Mesodermal cell (in vitro differentiated cells): Measurements from ENCODE around the gene PRDM16.

Experiments
- H3K27ac ChIP-seq: 2 replicates; pipeline ENCODE4 v1.7.0; 2013; ENCODE audit warnings: mild to moderate bottlenecking, low read depth, low read length, moderate library complexity; ENCODE audit not compliant: severe bottlenecking
- H3K36me3 ChIP-seq: 2 replicates; pipeline ENCODE4 v1.7.1; 2013; ENCODE audit warnings: mild to moderate bottlenecking, low read length, moderate library complexity; ENCODE audit not compliant: control insufficient read depth, insufficient read depth
- H3K4me1 ChIP-seq: one replicate; pipeline ENCODE4 v1.7.1; 2013; ENCODE audit warnings: mild to moderate bottlenecking, low read length; ENCODE audit not compliant: insufficient read depth, control insufficient read depth, poor library complexity, severe bottlenecking
- H3K4me3 ChIP-seq: 2 replicates; pipeline ENCODE4 v1.7.0; 2013; ENCODE audit warnings: low read length, control low read depth, mild to moderate bottlenecking; ENCODE audit not compliant: insufficient read depth, poor library complexity, severe bottlenecking; ENCODE audit errors: extremely low read depth
- H3K9me3 ChIP-seq: 2 replicates; pipeline ENCODE4 v1.7.1; 2013; ENCODE audit warnings: mild to moderate bottlenecking, low read length, moderate library complexity; ENCODE audit not compliant: control insufficient read depth
- WGBS, 2 experiments: methylation state at CpG; one replicate each; pipeline ENCODE4 v1.1.5; 2013; ENCODE audit warnings: missing lambda C conversion rate in 2 of 2; ENCODE audit not compliant: insufficient coverage in 2 of 2; 5-methylcytosine and 5-hydroxymethylcytosine counted together

PRDM16 gene

DNA sequence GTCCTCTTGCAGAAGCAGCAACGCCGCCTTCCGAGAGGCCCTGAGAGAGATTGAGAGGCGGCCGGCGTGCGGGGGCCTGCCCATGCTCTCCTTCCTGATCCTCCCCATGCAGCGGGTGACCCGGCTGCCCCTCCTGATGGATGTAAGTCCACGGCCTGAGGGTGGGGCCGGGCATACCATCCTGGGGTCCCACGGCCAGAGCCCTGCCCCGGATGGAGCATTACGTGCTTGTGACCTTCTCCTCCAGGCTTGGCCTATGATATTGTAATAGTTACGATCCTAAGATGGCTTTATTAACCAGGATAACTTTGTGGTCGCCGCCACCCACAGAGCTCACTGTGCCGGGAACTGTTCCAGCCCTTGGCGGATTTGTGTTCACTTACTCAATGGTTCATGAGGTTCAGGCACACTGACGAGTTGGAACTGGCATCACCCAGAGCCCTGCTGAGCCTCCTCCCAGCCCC is 404.4 kb downstream of the PRDM16 start:
- no peak overlapping the region for H3K4me3 ChIP-seq
- H3K27ac ChIP-seq = no peak overlapping the region
- H3K36me3 ChIP-seq = no peaks in the 10 kb centered on the region
- WGBS, 2 experiments = 92 to 94% methylated on average over 19 to 20 of the region's 20 CpGs
- peaks cover 15% of the 10 kb centered on the region for H3K4me1 ChIP-seq
- no peaks in the 10 kb centered on the region for H3K9me3 ChIP-seq

DNA sequence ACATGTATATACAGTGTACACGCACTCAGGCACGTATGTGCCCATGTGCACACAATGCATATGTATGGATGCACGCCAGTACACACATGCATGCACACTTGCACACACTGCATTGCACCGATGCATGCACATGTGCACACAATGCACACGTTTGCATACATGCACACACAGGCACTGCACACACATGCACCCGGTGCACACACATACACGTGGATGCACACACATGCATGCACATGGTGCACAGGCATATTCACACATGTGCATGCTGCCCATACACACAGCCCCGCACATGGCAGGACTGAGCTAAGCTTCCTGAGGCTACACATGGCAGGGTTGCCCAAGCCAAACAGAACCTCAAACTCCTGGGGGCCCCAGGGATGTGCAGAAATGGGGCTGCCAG is 405.0 kb downstream of the PRDM16 start:
- Histone ChIP-seq H3K4me1 (peaks cover 15% of the 10 kb centered on the region), H3K27ac (no peak overlapping the region), H3K4me3 (no peak overlapping the region), H3K36me3 (no peaks in the 10 kb centered on the region), H3K9me3 (no peaks in the 10 kb centered on the region)
- WGBS, 2 experiments = 93 to 94% methylated on average over 8 of the region's 8 CpGs

DNA sequence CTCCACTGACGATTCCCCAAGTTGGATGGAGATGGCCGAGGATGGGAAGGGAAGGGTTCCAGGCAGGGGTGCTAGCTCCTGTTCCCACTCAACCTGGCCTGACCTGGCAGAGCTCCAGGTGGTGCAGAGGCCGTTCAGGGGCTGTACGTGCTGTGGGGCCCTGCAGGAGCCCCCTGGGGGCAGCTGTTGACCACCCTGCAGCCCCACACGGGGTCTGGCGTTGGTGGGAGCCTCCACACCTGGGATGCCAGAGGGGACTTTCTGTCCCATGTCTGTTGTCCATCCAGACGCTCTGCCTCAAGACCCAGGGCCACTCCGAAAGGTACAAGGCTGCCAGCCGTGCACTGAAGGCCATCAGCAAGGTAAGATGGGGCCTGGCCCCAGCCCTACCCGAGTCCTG is 405.4 kb downstream of the PRDM16 start:
- no peaks in the 10 kb centered on the region for H3K9me3 ChIP-seq
- no peak overlapping the region for H3K27ac ChIP-seq
- no peaks in the 10 kb centered on the region for H3K36me3 ChIP-seq
- WGBS, 2 experiments = 77 to 94% methylated on average over 8 to 9 of the region's 10 CpGs
- H3K4me3 ChIP-seq = no peak overlapping the region
- H3K4me1 ChIP-seq = peaks cover 15% of the 10 kb centered on the region

DNA sequence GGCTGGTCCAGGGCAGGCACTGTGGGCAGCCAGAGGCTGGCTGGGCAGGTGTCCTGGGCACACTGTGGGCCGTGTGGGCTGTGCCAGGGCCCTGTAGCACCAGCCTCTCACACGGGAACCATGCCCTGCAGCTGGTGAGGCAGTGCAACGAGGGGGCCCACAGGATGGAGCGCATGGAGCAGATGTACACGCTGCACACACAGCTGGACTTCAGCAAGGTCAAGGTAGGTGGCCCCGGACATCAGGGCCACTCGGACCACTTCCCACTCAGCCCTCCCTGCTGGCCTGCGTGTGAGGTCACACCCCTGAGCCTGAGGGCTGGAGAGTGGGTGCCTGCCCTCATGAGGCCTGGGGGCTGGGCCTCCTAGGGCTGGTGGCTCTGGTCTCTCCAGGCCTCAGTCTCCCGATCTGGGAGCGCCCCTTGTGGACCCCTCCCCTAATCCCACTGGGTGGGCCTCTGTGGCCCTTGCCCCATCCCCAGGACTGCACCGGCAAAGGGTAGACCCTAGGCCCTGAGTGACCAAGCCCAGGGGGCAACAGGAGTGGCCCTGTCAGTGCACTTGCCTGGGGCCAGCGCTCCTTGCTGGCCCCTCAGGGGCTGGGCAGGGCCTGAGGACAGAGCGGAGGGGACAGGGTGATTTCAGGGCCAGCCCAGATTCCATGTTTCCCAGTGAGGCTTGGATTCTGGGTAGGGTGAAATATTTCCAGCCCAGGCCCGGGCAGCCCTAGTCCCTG is 407.0 kb downstream of the PRDM16 start:
- 93 to 96% methylated on average over 12 to 13 of the region's 14 CpGs for WGBS, 2 experiments
- H3K27ac ChIP-seq = no peak overlapping the region
- H3K4me1 ChIP-seq = peaks cover 10% of the 10 kb centered on the region
- H3K9me3 ChIP-seq = no peaks in the 10 kb centered on the region
- no peak overlapping the region for H3K4me3 ChIP-seq
- no peaks in the 10 kb centered on the region for H3K36me3 ChIP-seq

DNA sequence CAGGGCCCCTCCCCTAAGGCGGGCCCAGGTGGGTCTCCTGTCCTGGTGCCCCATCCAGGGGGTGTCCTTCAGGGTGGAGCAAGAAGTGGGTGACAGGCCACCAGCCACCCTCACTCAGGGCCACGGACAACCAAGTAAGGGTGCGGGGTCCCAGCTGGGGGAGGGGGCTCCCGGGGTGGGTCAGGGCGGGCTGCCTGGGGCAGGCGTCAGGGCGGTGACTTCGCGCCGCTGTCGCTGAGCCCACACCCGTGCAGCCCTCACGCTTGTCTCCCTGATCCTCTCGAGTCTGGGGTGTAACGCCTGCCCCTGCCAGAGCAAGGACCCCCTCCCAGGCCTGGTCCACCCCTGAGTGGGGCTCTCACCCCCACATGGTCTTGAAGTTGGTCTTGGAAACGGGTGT is 407.7 kb downstream of the PRDM16 start:
- H3K36me3 ChIP-seq = no peaks in the 10 kb centered on the region
- H3K27ac ChIP-seq = no peak overlapping the region
- peaks cover 7% of the 10 kb centered on the region for H3K4me1 ChIP-seq
- 95 to 97% methylated on average over 13 to 14 of the region's 16 CpGs for WGBS, 2 experiments
- no peak overlapping the region for H3K4me3 ChIP-seq
- no peaks in the 10 kb centered on the region for H3K9me3 ChIP-seq

DNA sequence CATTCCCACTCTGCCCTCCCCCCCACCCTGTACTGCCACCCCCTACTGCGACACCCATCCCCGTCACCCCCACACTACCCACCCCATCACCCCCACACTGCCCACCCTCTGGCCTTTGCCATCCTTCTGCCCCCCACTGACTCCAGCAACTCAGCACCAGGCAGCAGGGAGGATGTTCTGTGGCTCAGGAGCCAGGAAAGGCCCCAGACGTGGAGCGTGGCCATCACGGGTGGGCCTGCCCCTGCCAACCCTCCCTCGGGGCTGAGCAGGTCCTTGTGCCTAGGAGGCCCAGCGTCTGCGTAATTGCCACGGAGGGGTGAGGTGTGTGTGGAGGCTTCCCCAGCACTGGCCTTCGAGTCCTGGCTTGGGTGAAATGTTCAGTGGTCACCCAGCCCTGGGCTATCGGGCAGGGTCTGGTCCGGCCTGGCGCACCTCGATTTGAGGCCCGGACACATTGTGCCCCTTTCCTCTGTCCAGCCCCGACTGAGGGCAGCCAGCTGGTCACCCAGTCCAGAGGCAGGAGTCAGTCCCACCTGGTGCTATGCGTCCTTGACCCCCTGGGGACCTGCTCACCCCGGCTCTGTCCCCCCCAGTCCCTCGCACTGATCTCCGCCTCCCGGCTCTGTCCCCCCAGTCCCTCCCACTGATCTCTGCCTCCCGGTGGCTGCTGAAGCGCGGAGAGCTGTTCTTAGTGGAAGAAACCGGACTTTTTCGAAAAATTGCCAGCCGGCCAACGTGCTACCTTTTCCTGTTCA is 408.4 kb downstream of the PRDM16 start:
- WGBS, 2 experiments = 90 to 92% methylated on average over 19 to 20 of the region's 28 CpGs
- Histone ChIP-seq H3K9me3 (no peaks in the 10 kb centered on the region), H3K4me1 (no peaks in the 10 kb centered on the region)

DNA sequence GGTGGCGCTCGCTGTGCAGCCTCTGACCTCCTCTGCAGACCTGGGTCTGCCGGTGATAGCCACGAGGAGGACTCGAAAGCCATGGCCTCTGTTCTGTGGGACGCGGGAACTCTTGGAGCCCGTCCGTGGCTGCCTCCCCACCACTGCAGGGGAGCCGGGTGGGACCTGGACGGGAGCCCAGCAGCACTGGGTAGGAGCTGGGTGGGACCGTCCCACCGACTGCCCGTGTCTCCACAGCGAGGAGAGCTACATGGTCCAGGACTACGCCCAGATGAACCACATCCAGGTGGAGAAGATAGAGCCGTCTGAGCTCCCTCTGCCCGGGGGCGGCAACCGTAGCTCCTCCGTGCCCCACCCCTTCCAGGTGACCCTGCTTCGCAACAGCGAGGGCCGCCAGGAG is 409.2 kb downstream of the PRDM16 start:
- Histone ChIP-seq H3K4me1 (no peaks in the 10 kb centered on the region), H3K27ac (no peak overlapping the region), H3K9me3 (no peaks in the 10 kb centered on the region), H3K4me3 (no peak overlapping the region), H3K36me3 (no peaks in the 10 kb centered on the region)
- 92 to 94% methylated on average over 23 to 24 of the region's 24 CpGs for WGBS, 2 experiments

More for the DNA sequence above, 408.4 kb downstream of the PRDM16 start:
- no peak overlapping the region for H3K27ac ChIP-seq
- no peak overlapping the region for H3K4me3 ChIP-seq
- no peaks in the 10 kb centered on the region for H3K36me3 ChIP-seq

DNA sequence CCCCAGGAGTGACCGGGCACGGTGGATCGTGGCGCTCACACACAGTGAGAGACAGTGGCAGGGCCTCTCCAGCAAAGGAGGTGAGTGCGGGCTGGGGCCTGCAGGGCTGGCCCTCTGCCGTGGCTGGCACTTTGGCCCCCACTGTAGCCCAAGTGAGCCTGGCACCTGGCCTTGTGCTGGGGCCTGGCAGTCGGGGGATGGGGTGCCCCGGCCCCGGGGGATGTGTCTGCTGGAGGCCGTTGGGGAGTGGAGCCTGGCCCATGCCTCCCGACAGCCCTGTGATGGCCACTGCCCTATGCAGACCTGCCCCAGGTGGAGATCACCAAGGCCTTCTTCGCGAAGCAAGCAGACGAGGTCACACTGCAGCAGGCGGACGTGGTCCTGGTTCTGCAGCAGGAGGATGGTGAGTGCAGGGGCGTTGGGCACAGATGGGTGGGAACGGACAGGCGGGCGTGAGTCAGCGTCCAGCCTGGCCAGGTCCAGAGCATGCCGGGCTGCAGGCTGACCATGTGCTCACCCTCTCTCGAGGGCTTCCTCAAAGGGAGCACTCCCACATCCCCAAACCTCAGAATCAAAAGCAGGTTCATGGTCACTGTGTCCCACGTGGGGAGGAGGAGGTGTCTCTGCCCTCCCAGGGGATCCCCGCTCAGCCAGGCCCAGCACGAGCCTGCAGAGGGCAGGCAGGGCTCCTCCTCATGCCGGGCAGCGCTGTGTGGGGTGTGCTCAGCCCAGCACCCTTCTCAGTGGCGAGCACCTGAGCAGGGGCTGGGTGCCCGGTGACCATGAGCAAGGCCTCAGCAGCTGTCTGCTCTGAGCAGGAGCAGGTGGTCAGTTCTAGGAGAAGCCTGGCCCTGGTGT is 410.7 kb downstream of the PRDM16 start:
- Histone ChIP-seq H3K36me3 (no peaks in the 10 kb centered on the region), H3K9me3 (no peaks in the 10 kb centered on the region), H3K4me1 (no peaks in the 10 kb centered on the region), H3K27ac (no peak overlapping the region), H3K4me3 (no peak overlapping the region)
- 92 to 94% methylated on average over 26 to 27 of the region's 30 CpGs for WGBS, 2 experiments

DNA sequence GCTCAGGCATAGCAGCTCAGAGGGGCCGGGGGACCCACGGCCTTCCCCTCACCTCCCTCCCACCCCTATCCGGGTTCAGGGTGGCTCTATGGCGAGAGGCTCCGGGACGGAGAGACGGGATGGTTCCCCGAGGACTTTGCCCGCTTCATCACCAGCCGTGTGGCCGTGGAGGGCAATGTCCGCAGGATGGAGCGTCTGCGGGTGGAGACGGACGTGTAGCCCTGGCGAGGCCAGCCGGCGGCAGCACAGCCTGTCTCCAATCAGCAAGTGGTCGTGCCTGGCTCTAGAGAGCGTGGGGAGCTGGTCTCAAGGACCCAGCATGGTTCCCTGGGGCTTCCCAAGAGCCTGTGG is 411.3 kb downstream of the PRDM16 start:
- H3K36me3 ChIP-seq = no peaks in the 10 kb centered on the region
- no peaks in the 10 kb centered on the region for H3K4me1 ChIP-seq
- WGBS, 2 experiments = 94 to 96% methylated on average over 15 to 20 of the region's 21 CpGs
- no peak overlapping the region for H3K4me3 ChIP-seq
- H3K27ac ChIP-seq = no peak overlapping the region
- no peaks in the 10 kb centered on the region for H3K9me3 ChIP-seq

DNA sequence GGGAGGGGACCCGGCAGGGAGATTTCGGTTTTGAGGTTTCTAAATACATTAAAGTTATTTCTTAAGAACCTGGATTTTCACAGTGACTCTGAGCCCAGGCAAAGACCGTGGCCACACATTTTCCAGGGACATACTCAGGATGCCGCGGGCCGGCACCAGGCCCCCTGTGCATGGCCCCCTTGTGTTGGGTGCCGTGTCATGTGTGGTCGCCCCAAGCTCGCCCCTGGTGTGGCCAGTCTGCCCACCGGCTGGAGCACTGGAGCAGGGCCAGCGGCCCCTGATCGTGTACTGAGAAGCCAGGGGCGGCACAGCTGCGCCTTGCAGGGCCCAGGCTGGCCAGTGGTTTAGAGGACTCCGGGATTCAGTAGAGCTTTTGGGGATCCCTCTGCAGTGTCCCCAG is 412.0 kb downstream of the PRDM16 start:
- WGBS, 2 experiments = 86 to 87% methylated on average over 13 to 14 of the region's 15 CpGs
- Histone ChIP-seq H3K27ac (no peak overlapping the region), H3K4me3 (no peak overlapping the region), H3K36me3 (no peaks in the 10 kb centered on the region), H3K4me1 (no peaks in the 10 kb centered on the region), H3K9me3 (no peaks in the 10 kb centered on the region)
